Uterus (tissue), 4 donors: Measurements from ENCODE around the gene OPN4. TPM values are rescaled to one million over a fixed set of nuclear protein-coding genes. Genes with fewer than 3 reads are reported as not detected.

Experiments used
- DNase-seq, 2 donors: peaks; one replicate each; pipeline ENCODE4 v3.0.0-alpha.2; 2019 to 2020
- H3K27ac ChIP-seq, 2 donors: fragments of 200-600 bp; sonication (generic); 1 replicate in 1 of 2; 2 replicates in 1 of 2; pipeline ENCODE4 v1.5.1; 2016 to 2018
- H3K27me3 ChIP-seq, 2 donors: fragments of 200-600 bp; sonication (generic); one replicate each; pipeline ENCODE4 v1.5.1; 2018 to 2019; ENCODE audit warnings: control low read depth in 1 of 2
- H3K36me3 ChIP-seq, 2 donors: fragments of 200-600 bp; sonication (generic); one replicate each; pipeline ENCODE4 v1.5.1; 2019; ENCODE audit warnings: control low read depth in 1 of 2
- H3K4me1 ChIP-seq, 2 donors: fragments of 200-600 bp; sonication (generic); one replicate each; pipeline ENCODE4 v1.5.1; 2018 to 2019; ENCODE audit warnings: control low read depth in 1 of 2
- H3K4me3 ChIP-seq, 2 donors: fragments of 200-600 bp; sonication (generic); 1 replicate in 1 of 2; 2 replicates in 1 of 2; pipeline ENCODE4 v1.5.1; 2018 to 2019; ENCODE audit warnings: mild to moderate bottlenecking in 1 of 2
- H3K9me3 ChIP-seq, 2 donors: fragments of 200-600 bp; sonication (generic); one replicate each; pipeline ENCODE4 v1.5.1; 2019; ENCODE audit warnings: control low read depth in 1 of 2
- POLR2A ChIP-seq, 2 donors: fragments of 450-650 bp; IDR thresholded peaks; one replicate each; pipeline ENCODE4 v1.6.1; 2016; ENCODE audit warnings: antibody characterized with exemption in 2 of 2, mild to moderate bottlenecking in 1 of 2, moderate library complexity in 1 of 2
- intact Hi-C: fragments of 100-400 bp; cut with DNase I; formaldehyde crosslinking; loops from one replicate; pipeline ENCODE4 v1.15.1; 2023; ENCODE audit warnings: low total_unique reads
- total RNA-seq, 4 donors: library from RNA; depleted of rRNA in 3 of 4; stranded (reverse); fragments of >200 nt in 3 of 4; gene quantifications; one replicate each; pipeline versions ENCODE4 v1.1.0 to v1.2.4, GENCODE V29; 2014 to 2023
- TF ChIP-seq, protein P1 (sequence below), 4 experiments: fragments of 200-600 bp in 2 of 4; fragments of 450-650 bp in 2 of 4; sonication (generic) in 2 of 4; IDR thresholded peaks; one replicate each; pipeline ENCODE4 v1.5.1; 2016 to 2019; ENCODE audit warnings: antibody characterized with exemption in 4 of 4, mild to moderate bottlenecking in 2 of 4, moderate library complexity in 1 of 4
- donor health status: DM: yes; HTN: yes; CAD: no.

OPN4 gene
- total RNA-seq, 4 donors from 2014 or later = not detected

DNA sequence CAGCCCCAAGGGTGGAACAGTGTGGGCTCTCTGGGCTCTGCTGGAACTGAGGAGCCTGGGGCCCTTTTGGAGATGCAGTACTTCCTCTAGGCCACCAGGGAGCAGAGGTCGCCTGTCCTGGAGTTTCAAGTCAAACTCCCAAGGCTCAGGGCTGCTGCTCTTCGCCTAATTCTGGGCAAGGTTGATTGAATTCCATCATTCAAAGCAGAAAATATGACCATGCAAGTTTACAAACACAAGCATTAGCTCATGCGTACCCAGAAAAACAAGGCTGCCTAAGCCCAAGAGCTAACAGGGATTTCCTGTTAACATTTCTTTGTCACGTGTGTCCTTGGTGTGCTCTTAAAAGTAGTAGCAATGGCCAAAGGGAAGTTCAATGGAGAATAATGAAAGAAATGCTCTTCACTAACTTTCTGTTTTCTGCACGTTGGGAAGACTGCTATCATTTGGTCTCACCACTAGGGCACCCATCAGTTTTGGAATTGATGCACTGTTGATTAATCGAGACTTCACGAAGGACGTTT lies 34.1 kb downstream of the OPN4 start:
- H3K36me3 ChIP-seq = no peaks in the 10 kb centered on the region
- H3K9me3 ChIP-seq = no peaks in the 10 kb centered on the region
- no peak overlapping the region for H3K27ac ChIP-seq
- TF ChIP-seq, protein P1, sequence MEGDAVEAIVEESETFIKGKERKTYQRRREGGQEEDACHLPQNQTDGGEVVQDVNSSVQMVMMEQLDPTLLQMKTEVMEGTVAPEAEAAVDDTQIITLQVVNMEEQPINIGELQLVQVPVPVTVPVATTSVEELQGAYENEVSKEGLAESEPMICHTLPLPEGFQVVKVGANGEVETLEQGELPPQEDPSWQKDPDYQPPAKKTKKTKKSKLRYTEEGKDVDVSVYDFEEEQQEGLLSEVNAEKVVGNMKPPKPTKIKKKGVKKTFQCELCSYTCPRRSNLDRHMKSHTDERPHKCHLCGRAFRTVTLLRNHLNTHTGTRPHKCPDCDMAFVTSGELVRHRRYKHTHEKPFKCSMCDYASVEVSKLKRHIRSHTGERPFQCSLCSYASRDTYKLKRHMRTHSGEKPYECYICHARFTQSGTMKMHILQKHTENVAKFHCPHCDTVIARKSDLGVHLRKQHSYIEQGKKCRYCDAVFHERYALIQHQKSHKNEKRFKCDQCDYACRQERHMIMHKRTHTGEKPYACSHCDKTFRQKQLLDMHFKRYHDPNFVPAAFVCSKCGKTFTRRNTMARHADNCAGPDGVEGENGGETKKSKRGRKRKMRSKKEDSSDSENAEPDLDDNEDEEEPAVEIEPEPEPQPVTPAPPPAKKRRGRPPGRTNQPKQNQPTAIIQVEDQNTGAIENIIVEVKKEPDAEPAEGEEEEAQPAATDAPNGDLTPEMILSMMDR (IDR thresholded peaks at IDR 0.05) = peak; percentile 64 to 80 (median 76)
- TF ChIP-seq POLR2A (IDR thresholded peaks at IDR 0.05) = no peak
- peaks cover 0 to 4% of the 10 kb centered on the region in 2 donors for H3K4me1 ChIP-seq
- no peak overlapping the region for H3K4me3 ChIP-seq
- DNase-seq = peak; percentile 50 to 57
- no peaks in the 10 kb centered on the region for H3K27me3 ChIP-seq
- intact Hi-C loops = no loop called here

DNA sequence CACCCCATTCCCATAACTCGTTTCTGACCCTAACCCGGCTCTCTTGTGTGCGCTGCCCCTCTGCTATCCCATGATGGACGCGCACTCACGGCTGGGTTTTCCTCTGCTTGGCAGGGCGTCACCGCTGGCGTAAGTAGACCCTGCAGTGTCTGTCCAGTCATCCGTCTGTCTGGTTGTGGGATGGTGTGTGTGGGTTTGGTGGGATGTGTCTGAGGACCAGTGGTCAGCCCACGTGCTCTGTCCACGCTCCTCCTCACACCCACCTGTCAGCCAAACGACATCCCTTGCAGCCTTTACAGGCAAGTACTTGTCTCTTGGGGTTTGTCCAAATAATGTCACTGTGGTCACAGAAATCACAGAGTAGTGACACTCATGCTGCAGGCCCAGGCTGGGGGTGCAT lies 34.8 kb downstream of the OPN4 start:
- DNase-seq = no peak
- no peak overlapping the region for H3K4me3 ChIP-seq
- no peaks in the 10 kb centered on the region for H3K9me3 ChIP-seq
- H3K4me1 ChIP-seq = peaks cover 0 to 7% of the 10 kb centered on the region in 2 donors
- intact Hi-C loops = no loop called here
- no peaks in the 10 kb centered on the region for H3K27me3 ChIP-seq
- H3K36me3 ChIP-seq = no peaks in the 10 kb centered on the region
- H3K27ac ChIP-seq = no peak overlapping the region
- no peak for TF ChIP-seq POLR2A (IDR thresholded peaks at IDR 0.05)
- TF ChIP-seq, protein P1 (IDR thresholded peaks at IDR 0.05) = no peak

DNA sequence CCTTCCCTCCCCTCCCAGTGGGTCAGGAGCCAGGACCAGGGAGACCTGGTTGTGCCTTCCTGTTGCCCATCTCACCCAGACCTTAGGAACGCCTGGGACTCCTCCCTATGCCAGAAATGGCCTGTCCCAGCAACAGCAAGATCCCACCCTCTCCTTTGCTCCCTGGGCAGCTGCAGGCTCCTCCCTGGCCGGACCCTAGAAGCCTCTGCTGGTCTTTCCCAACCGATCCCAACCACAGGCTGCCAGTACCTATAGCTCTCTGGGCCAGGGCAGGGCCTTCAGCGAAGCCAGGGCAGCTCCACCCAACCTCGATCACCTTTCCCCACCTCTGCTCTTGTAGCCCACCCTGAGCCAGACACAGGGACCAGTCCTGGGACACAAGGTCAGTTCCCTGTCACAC lies 35.9 kb downstream of the OPN4 start:
- H3K9me3 ChIP-seq = no peaks in the 10 kb centered on the region
- H3K4me1 ChIP-seq = peaks cover 0 to 7% of the 10 kb centered on the region in 2 donors
- intact Hi-C loops = no loop called here
- TF ChIP-seq, protein P1 (IDR thresholded peaks at IDR 0.05) = no peak
- TF ChIP-seq POLR2A (IDR thresholded peaks at IDR 0.05) = no peak
- no peak for DNase-seq
- H3K36me3 ChIP-seq = no peaks in the 10 kb centered on the region
- H3K27ac ChIP-seq = no peak overlapping the region
- no peaks in the 10 kb centered on the region for H3K27me3 ChIP-seq
- no peak overlapping the region for H3K4me3 ChIP-seq

DNA sequence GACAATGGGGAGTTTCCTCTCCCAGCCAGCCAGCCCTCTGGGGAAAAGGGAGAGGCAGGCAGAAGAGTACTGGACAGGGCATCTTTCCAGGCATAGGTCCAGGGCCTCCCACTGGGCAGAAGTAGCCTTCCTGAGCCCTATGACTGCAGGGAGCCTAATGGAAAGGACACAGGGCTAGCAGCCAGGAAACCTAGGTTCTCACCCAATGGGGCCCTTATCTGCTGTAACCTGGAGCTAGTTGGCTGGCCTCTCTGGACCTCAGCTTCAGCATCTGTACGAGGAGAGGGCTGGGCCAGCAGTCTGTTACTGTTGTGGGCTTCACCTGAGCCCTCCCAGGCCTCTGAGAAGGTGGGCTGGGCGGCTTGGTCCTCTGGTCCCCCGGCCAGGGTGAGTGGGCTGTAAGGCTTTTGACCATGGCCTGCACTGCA lies 36.3 kb downstream of the OPN4 start:
- intact Hi-C loops = no loop called here
- H3K4me1 ChIP-seq = peaks cover 0 to 7% of the 10 kb centered on the region in 2 donors
- no peak overlapping the region for H3K4me3 ChIP-seq

DNA sequence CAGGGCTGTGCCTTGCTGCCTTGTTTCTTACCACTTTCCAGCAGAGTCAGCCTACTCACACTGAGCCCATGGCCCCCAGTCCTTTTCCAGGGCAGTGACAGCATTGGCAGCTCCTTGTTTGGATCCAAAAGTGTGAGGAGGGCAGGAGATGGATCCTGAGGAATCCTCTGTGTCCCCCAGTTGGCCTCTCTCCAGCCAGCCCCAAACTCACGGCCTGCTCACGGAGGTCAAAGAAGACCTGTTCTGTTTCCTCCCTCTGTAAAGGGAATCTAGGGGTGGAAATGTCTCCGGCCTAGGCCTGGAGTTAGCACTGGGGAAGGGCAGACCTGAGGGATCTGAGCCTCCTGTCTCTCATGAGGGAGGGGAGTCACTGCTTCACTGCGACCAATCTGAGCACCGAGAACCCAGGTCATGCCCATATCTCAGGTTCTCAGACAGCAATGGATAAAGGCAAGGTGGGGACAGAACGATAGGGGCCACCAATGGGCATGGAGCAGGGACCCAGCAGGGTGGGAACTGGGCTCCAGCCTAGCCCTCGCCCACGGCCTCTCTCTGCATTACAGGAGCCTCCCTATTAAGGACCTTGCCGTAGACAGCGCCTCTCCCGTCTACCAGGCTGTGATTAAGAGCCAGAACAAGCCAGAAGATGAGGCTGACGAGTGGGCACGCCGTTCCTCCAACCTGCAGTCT lies 37.1 kb downstream of the OPN4 start:
- Histone ChIP-seq H3K4me3 (no peak overlapping the region), H3K4me1 (peaks cover 0 to 7% of the 10 kb centered on the region in 2 donors), H3K36me3 (no peaks in the 10 kb centered on the region), H3K27me3 (no peaks in the 10 kb centered on the region), H3K9me3 (no peaks in the 10 kb centered on the region), H3K27ac (no peak overlapping the region)
- intact Hi-C loops = no loop called here
- no peak for TF ChIP-seq POLR2A (IDR thresholded peaks at IDR 0.05)
- TF ChIP-seq, protein P1 (IDR thresholded peaks at IDR 0.05) = no peak
- no peak for DNase-seq

More for the DNA sequence above, 36.3 kb downstream of the OPN4 start:
- DNase-seq = no peak
- H3K36me3 ChIP-seq = no peaks in the 10 kb centered on the region
- no peaks in the 10 kb centered on the region for H3K27me3 ChIP-seq
- TF ChIP-seq, protein P1 (IDR thresholded peaks at IDR 0.05) = no peak
- no peak overlapping the region for H3K27ac ChIP-seq
- no peaks in the 10 kb centered on the region for H3K9me3 ChIP-seq
